Thoracic aorta (tissue), 2 donors: ENCODE data around the gene TMEM19. TPM values are rescaled to one million over a fixed set of nuclear protein-coding genes. Genes with fewer than 3 reads are reported as not detected.
A peak's percentile ranks its signal among the peaks of the same experiment; 100 is the strongest.

Experiments
- ATAC-seq: fragments of 150-250 bp; one replicate; pipeline ENCODE4 v1.8.0; 2017; ENCODE audit warnings: low read depth; ENCODE audit not compliant: insufficient number of reproducible peaks, low FRiP score
- DNase-seq: peaks from one replicate; pipeline ENCODE4 v3.0.0-alpha.2; 2020; ENCODE audit warnings: low spot score
- H3K27ac ChIP-seq, 2 donors: fragments of 200-600 bp; sonication (generic); 1 replicate in 1 of 2; 2 replicates in 1 of 2; pipeline ENCODE4 v1.5.1; 2016; ENCODE audit warnings: mild to moderate bottlenecking in 2 of 2, moderate library complexity in 2 of 2
- H3K27me3 ChIP-seq: fragments of 200-600 bp; sonication (generic); replicated peaks from 2 replicates; pipeline ENCODE4 v1.6.0; 2016; ENCODE audit warnings: mild to moderate bottlenecking; ENCODE audit not compliant: insufficient read depth
- H3K36me3 ChIP-seq: fragments of 200-600 bp; sonication (generic); one replicate; pipeline ENCODE4 v1.5.1; 2016
- H3K4me1 ChIP-seq, 2 donors: fragments of 200-600 bp; sonication (generic); 1 replicate in 1 of 2; 2 replicates in 1 of 2; pipeline versions ENCODE4 v1.5.1 to v1.6.0; 2016; ENCODE audit warnings: low read depth in 2 of 2, mild to moderate bottlenecking in 1 of 2; ENCODE audit not compliant: control insufficient read depth in 1 of 2
- H3K4me3 ChIP-seq: fragments of 200-600 bp; sonication (generic); 2 replicates; pipeline ENCODE4 v1.5.1; 2016; ENCODE audit warnings: mild to moderate bottlenecking
- H3K9me3 ChIP-seq: fragments of 200-600 bp; sonication (generic); 2 replicates; pipeline ENCODE4 v1.5.1; 2016
- CTCF ChIP-seq: fragments of 200-600 bp; sonication (generic); IDR thresholded peaks from one replicate; pipeline ENCODE4 v1.5.1; 2019; ENCODE audit warnings: antibody characterized with exemption
- total RNA-seq, 2 donors: library from RNA; depleted of rRNA; stranded (reverse); fragments of >200 nt; gene quantifications; one replicate each; pipeline versions ENCODE4 v1.1.0 to v1.2.3, GENCODE V29; 2016

TMEM19 gene
- total RNA-seq: 10 to 100 TPM; 18.4 to 39.4 TPM

- Histone ChIP-seq H3K36me3 (no peaks in the 10 kb centered on the region), H3K4me3 (peak within 1 kb of the TSS; percentile 74), H3K27ac (peak within 1 kb of the TSS; percentile 63 to 67), H3K27me3 (no peaks in the 10 kb centered on the region), H3K4me1 (peaks cover 6 to 27% of the 10 kb centered on the region in 2 donors), H3K9me3 (no peaks in the 10 kb centered on the region)
- ATAC-seq (peak; percentile 91), DNase-seq (peak; percentile 46)
- no peak for TF ChIP-seq CTCF
Observed at GRCh38 chr12:71685914-71686657, at the start of gene TMEM19. TSS of gene TMEM19 (plus strand) at chr12:71686082. CDS start at chr12:71686681, 599 bp downstream.

GRCh38 chr12:71636704-71637115 lies 49.2 kb upstream of the TMEM19 start:
- Histone ChIP-seq H3K27me3 (no peaks in the 10 kb centered on the region), H3K9me3 (no peaks in the 10 kb centered on the region), H3K36me3 (peaks cover 42% of the 10 kb centered on the region), H3K4me3 (no peak overlapping the region), H3K27ac (no peak overlapping the region), H3K4me1 (peaks cover 7 to 11% of the 10 kb centered on the region in 2 donors)
- ATAC-seq (no peak), DNase-seq (no peak)
- peak; percentile 64 for TF ChIP-seq CTCF

- no peaks in the 10 kb centered on the region for H3K27me3 ChIP-seq
- H3K27ac ChIP-seq: no peak overlapping the region
- no peak for TF ChIP-seq CTCF
- H3K9me3 ChIP-seq: no peaks in the 10 kb centered on the region
- peaks cover 7 to 11% of the 10 kb centered on the region in 2 donors for H3K4me1 ChIP-seq
- H3K4me3 ChIP-seq: no peak overlapping the region
- peaks cover 38% of the 10 kb centered on the region for H3K36me3 ChIP-seq
- ATAC-seq (no peak), DNase-seq (no peak)
Observed at GRCh38 chr12:71638499-71638898, 47.4 kb upstream of the TMEM19 start.

- H3K36me3 ChIP-seq: peaks cover 37% of the 10 kb centered on the region
- no peak for TF ChIP-seq CTCF
- H3K27ac ChIP-seq: no peak overlapping the region
- no peak overlapping the region for H3K4me3 ChIP-seq
- no peaks in the 10 kb centered on the region for H3K27me3 ChIP-seq
- ATAC-seq: no peak
- DNase-seq: no peak
- no peaks in the 10 kb centered on the region for H3K9me3 ChIP-seq
- peaks cover 7 to 11% of the 10 kb centered on the region in 2 donors for H3K4me1 ChIP-seq
Observed at GRCh38 chr12:71639341-71639760, 46.5 kb upstream of the TMEM19 start.

GRCh38 chr12:71640316-71640715 lies 45.6 kb upstream of the TMEM19 start:
- TF ChIP-seq CTCF: no peak
- Histone ChIP-seq H3K36me3 (peaks cover 34% of the 10 kb centered on the region), H3K27ac (no peak overlapping the region), H3K9me3 (no peaks in the 10 kb centered on the region), H3K27me3 (no peaks in the 10 kb centered on the region), H3K4me3 (no peak overlapping the region), H3K4me1 (peaks cover 7 to 11% of the 10 kb centered on the region in 2 donors)
- DNase-seq (no peak), ATAC-seq (no peak)
